A549 (cell line): ENCODE results near the gene PTPRN2.

Source experiments
- CTCF ChIP-seq: fragments of >200 bp; sonication (Bioruptor Twin); formaldehyde crosslinking; IDR thresholded peaks from 3 replicates; pipeline ENCODE4 v1.5.1; 2016
- MAX ChIP-seq: IDR thresholded peaks from 2 replicates; pipeline ENCODE4 v1.6.1; 2012
- MYC ChIP-seq: IDR thresholded peaks from 2 replicates; pipeline ENCODE4 v1.6.1; 2012; ENCODE audit warnings: mild to moderate bottlenecking, inconsistent platforms, low read length, improper control_type of control experiment, borderline replicate concordance
- NPAS2 ChIP-seq: fragments of 250-450 bp; sonication (Bioruptor Pico); IDR thresholded peaks from 2 replicates; pipeline ENCODE4 v1.8.0; 2022; ENCODE audit warnings: mild to moderate bottlenecking, moderate library complexity, borderline replicate concordance
- POLR2A ChIP-seq: IDR thresholded peaks from 2 replicates; pipeline ENCODE4 v1.6.1; 2012; ENCODE audit warnings: mild to moderate bottlenecking, low read length
- ZNF302 ChIP-seq: fragments of 250-450 bp; sonication (Bioruptor Pico); IDR thresholded peaks from 2 replicates; pipeline ENCODE4 v1.9.0; 2021; ENCODE audit warnings: inconsistent platforms, mild to moderate bottlenecking, moderate library complexity
- TF ChIP-seq, protein P1 (sequence below): fragments of 450-650 bp; IDR thresholded peaks from 2 replicates; pipeline ENCODE4 v1.6.1; 2014; ENCODE audit warnings: antibody characterized with exemption

DNA sequence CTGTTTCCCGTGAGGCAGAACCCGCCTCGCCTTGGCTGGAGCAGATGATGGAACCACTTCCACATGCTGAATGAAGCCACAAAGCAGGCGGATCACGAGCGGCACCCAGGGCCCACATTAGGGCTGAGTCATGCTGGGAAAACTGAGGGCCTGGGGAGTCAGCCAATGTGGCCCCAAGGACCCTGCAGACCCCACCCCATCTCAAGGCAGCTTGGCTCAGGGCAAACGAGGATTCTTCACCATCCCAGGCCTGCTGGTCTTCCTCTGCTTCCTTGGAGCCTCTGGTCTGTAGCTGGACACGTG lies 762.9 kb downstream of the PTPRN2 start:
- TF ChIP-seq POLR2A = no peak
- no peak for TF ChIP-seq MYC
- TF ChIP-seq, protein P1, sequence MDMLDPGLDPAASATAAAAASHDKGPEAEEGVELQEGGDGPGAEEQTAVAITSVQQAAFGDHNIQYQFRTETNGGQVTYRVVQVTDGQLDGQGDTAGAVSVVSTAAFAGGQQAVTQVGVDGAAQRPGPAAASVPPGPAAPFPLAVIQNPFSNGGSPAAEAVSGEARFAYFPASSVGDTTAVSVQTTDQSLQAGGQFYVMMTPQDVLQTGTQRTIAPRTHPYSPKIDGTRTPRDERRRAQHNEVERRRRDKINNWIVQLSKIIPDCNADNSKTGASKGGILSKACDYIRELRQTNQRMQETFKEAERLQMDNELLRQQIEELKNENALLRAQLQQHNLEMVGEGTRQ = no peak
- no peak for TF ChIP-seq CTCF
- no peak for TF ChIP-seq ZNF302 (CRISPR knock-in tag)
- TF ChIP-seq NPAS2 (CRISPR knock-in tag) = no peak
- TF ChIP-seq MAX = no peak
